AG09309 (cell line): ENCODE data around the gene SGCE.
A peak's percentile ranks its signal among the peaks of the same experiment; 100 is the strongest.
"Not testable (repeated sequence)": the region's sequence is repeated elsewhere in the genome, so short reads cannot be mapped to it uniquely, and the experiment has no call there.

ENCODE experiments used
- DNase-seq: peaks from one replicate; pipeline ENCODE4 v3.0.0-alpha.2; 2010; ENCODE audit warnings: low read depth
- H3K4me3 ChIP-seq: 2 replicates; pipeline ENCODE4 v1.5.1; 2011; ENCODE audit warnings: mild to moderate bottlenecking, low read depth, low read length, moderate library complexity; ENCODE audit not compliant: control insufficient read depth
- CTCF ChIP-seq: IDR thresholded peaks from 2 replicates; pipeline ENCODE4 v1.5.1; 2011; ENCODE audit warnings: mild to moderate bottlenecking, low read depth, low read length, inconsistent platforms; ENCODE audit not compliant: insufficient read depth, control insufficient read depth; ENCODE audit errors: missing control alignments

SGCE gene

GRCh38 chr7:94655848-94656657 is at the start of gene SGCE:
SGCE (minus strand) TSS chr7:94656133; CDS start chr7:94656098, 35 bp downstream.
- H3K4me3 ChIP-seq: peak within 1 kb of the TSS; percentile 79
- TF ChIP-seq CTCF: peak; percentile 56
- peak; percentile 18 for DNase-seq

GRCh38 chr7:94705155-94706021 is 49.5 kb upstream of the SGCE start:
- H3K4me3 ChIP-seq, DNase-seq: not testable (repeated sequence)

GRCh38 chr7:94701555-94701973 is 45.6 kb upstream of the SGCE start:
- H3K4me3 ChIP-seq: no peak overlapping the region
- TF ChIP-seq CTCF: no peak
- DNase-seq: no peak

GRCh38 chr7:94700926-94701554 is 45.1 kb upstream of the SGCE start:
- DNase-seq: no peak
- H3K4me3 ChIP-seq: no peak overlapping the region
- no peak for TF ChIP-seq CTCF

GRCh38 chr7:94698275-94698674 is 42.3 kb upstream of the SGCE start:
- H3K4me3 ChIP-seq: no peak overlapping the region
- peak; percentile 33 for DNase-seq
- TF ChIP-seq CTCF: no peak

- no peak overlapping the region for H3K4me3 ChIP-seq
- TF ChIP-seq CTCF: no peak
- peak; percentile 85 for DNase-seq
Observed at GRCh38 chr7:94697035-94697974, 41.4 kb upstream of the SGCE start.
